Muscle layer of colon (tissue), 2 donors: ENCODE data around the gene TBCK.
A peak's percentile ranks its signal among the peaks of the same experiment; 100 is the strongest.

Source experiments
- H3K27ac ChIP-seq: one replicate; pipeline ENCODE4 v1.7.0; 2013; ENCODE audit warnings: low read depth, mild to moderate bottlenecking, low read length, moderate library complexity
- H3K27me3 ChIP-seq, 2 donors: one replicate each; pipeline ENCODE4 v1.7.0; 2013; ENCODE audit warnings: low read length in 2 of 2, mild to moderate bottlenecking in 2 of 2; ENCODE audit not compliant: insufficient read depth in 2 of 2, control insufficient read depth in 1 of 2
- H3K36me3 ChIP-seq: one replicate; pipeline ENCODE4 v1.7.0; 2013; ENCODE audit warnings: mild to moderate bottlenecking, low read length; ENCODE audit not compliant: insufficient read depth
- H3K4me1 ChIP-seq: one replicate; pipeline ENCODE4 v1.7.0; 2013; ENCODE audit warnings: mild to moderate bottlenecking, low read length; ENCODE audit not compliant: insufficient read depth
- H3K4me3 ChIP-seq, 2 donors: one replicate each; pipeline ENCODE4 v1.7.0; 2013; ENCODE audit warnings: low read length in 2 of 2, low read depth in 1 of 2, mild to moderate bottlenecking in 1 of 2, moderate library complexity in 1 of 2
- H3K9ac ChIP-seq: one replicate; pipeline ENCODE4 v1.7.0; 2013; ENCODE audit warnings: low read length
- H3K9me3 ChIP-seq: one replicate; pipeline ENCODE4 v1.7.0; 2013; ENCODE audit warnings: mild to moderate bottlenecking, low read length
- donor health status: abdominal sarcoma.
- donor health status: Adenocarcinoma of cecum.

The TBCK gene

GRCh38 chr4:106320235-106320634 is 4.2 kb upstream of the TBCK start:
- H3K4me3 ChIP-seq = no peak overlapping the region
- H3K27ac ChIP-seq = no peak overlapping the region
- H3K4me1 ChIP-seq = peaks cover 14% of the 10 kb centered on the region
- peaks cover 3% of the 10 kb centered on the region for H3K36me3 ChIP-seq
- H3K9me3 ChIP-seq = no peaks in the 10 kb centered on the region
- no peaks in the 10 kb centered on the region for H3K27me3 ChIP-seq
- no peak overlapping the region for H3K9ac ChIP-seq

DNA sequence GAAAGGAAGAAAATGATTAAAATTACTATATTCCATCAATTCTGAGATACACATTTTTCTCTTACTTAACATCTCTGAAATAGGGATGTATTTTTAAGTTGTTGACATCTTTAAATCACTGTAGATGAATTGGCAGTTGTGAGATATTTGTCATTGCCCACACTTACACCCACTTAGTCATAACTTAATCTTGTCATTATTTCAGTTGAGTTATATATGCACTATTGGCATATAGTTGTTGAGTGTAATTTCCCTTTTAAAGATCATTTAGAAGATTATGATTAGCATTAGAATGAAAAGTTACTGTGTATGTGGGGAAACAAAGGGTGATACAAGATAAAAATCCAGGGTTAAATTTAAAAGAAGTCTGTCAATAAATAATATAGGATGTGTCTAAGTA is 2.5 kb upstream of the TBCK start:
- Histone ChIP-seq H3K27me3 (no peaks in the 10 kb centered on the region), H3K27ac (no peak overlapping the region), H3K9ac (no peak overlapping the region), H3K4me1 (peaks cover 25% of the 10 kb centered on the region), H3K36me3 (no peaks in the 10 kb centered on the region), H3K4me3 (no peak overlapping the region), H3K9me3 (no peaks in the 10 kb centered on the region)

DNA sequence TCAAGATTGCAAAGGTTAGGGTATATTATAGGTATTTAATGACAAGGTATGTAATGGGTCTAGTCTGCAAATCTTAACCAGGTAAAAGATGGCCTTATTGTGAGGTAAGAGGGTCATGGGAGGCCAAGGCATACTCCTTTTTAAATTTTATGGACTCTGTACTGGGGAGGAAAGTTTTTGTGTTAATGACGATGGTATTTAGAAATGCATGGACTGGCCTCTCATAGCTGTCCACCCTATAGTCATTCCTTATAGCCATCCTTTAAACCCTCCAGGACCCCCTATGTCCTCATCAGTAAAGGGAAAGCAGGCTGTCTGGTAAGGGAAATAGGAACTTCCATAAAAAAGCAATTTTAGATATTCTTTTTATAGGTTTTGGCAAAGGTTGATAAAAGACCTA is 1.8 kb upstream of the TBCK start:
- Histone ChIP-seq H3K27ac (no peak overlapping the region), H3K36me3 (no peaks in the 10 kb centered on the region), H3K27me3 (no peaks in the 10 kb centered on the region), H3K9ac (no peak overlapping the region), H3K4me1 (peaks cover 27% of the 10 kb centered on the region), H3K4me3 (peak overlapping the region in 1 of 2 donors; percentile 94), H3K9me3 (no peaks in the 10 kb centered on the region)

DNA sequence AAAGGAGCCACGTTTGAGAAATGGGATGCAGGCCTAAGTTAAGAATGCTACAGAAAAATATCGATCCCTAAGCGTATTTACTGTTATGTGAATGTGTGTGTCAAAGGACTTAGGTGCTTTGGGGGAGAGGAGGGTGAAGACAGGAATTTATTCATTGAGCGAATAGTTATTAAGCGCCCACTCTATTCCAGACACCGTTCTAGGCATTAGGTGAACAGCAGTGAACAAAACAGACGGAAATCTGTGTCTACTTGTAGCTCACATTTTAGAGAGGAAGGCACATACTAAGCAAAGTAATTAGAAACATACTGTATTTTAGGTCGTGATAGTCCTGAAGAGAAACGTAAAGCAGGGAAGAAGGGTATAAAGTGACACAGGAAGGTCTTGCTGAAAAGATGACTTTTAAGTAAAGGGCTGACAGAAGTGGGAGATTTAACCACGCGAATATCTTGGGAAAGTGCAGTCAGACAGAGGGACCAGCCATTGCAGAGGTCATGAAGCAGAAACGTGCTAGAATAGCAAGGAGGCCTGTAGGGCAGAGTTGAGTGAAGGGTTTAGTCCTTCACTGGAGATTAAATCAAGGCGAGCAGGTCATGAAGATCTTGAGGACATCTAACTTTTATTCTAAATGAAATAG is 882 bp upstream of the TBCK start:
- H3K36me3 ChIP-seq = no peaks in the 10 kb centered on the region
- peak overlapping the region; percentile 85 for H3K27ac ChIP-seq
- H3K9ac ChIP-seq = peak overlapping the region; percentile 97
- H3K27me3 ChIP-seq = no peaks in the 10 kb centered on the region
- H3K4me3 ChIP-seq = peak overlapping the region; percentile 61 to 94
- no peaks in the 10 kb centered on the region for H3K9me3 ChIP-seq
- peaks cover 27% of the 10 kb centered on the region for H3K4me1 ChIP-seq

- Histone ChIP-seq H3K36me3 (no peaks in the 10 kb centered on the region), H3K9me3 (no peaks in the 10 kb centered on the region), H3K4me1 (peaks cover 27% of the 10 kb centered on the region), H3K9ac (peak overlapping the region; percentile 97), H3K27me3 (no peaks in the 10 kb centered on the region), H3K4me3 (peak overlapping the region; percentile 61 to 94), H3K27ac (peak overlapping the region; percentile 85)
Observed at GRCh38 chr4:106315476-106315967, 487 bp downstream of the TBCK start.

DNA sequence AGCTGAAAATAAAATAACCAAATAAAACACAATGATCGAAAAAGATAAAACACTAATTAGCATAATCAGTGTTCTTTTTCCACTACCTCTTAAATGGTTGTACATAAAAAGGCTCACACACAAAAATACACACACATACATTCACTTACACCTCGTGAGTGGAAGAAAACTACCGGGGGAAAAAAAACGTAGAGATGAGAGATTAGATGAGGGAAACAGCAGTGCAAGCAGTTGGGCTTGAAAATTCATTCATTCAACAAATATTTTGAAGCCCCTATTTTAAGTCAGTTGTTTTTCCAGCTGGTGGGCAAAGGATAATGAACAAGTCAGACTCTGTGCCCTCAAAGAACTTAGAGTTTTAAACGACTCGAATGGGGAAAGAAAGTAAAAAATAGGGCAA is 1.0 kb downstream of the TBCK start:
- Histone ChIP-seq H3K27me3 (no peaks in the 10 kb centered on the region), H3K4me3 (peak overlapping the region; percentile 61 to 94), H3K9ac (peak overlapping the region; percentile 97), H3K27ac (no peak overlapping the region), H3K4me1 (peaks cover 27% of the 10 kb centered on the region), H3K36me3 (no peaks in the 10 kb centered on the region), H3K9me3 (no peaks in the 10 kb centered on the region)

DNA sequence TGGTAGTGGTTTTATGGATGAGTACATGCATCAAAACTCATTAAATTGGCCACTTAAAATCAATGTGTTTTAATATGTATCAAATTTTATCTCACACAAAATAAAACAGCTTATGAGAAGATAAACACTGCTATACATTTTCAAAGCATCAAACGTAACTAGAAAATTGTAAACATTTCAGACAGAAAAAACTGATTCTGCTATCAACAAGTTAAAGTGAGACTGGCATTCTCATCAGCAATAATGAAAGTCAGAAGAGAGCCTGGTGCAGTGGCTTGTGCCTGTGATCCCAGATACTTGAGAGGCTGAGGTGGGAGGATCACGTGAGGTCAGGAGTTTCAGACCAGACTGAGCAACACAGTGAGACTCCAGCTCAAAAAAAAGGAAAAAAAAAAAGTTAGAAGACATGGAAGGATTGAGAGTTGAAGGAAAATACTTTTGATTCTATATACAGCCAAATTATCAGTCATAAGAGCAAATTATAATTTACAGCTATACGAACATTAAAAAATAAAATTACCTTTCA is 2.9 kb downstream of the TBCK start:
- Histone ChIP-seq H3K27me3 (no peaks in the 10 kb centered on the region), H3K9me3 (no peaks in the 10 kb centered on the region), H3K4me1 (peaks cover 24% of the 10 kb centered on the region), H3K4me3 (no peak overlapping the region), H3K27ac (no peak overlapping the region), H3K9ac (no peak overlapping the region), H3K36me3 (peaks cover 5% of the 10 kb centered on the region)

- H3K9me3 ChIP-seq = no peaks in the 10 kb centered on the region
- peaks cover 18% of the 10 kb centered on the region for H3K4me1 ChIP-seq
- no peaks in the 10 kb centered on the region for H3K27me3 ChIP-seq
- H3K4me3 ChIP-seq = no peak overlapping the region
- H3K9ac ChIP-seq = no peak overlapping the region
- H3K36me3 ChIP-seq = peaks cover 5% of the 10 kb centered on the region
- H3K27ac ChIP-seq = no peak overlapping the region
Observed at GRCh38 chr4:106312377-106312776, 3.6 kb downstream of the TBCK start.

- Histone ChIP-seq H3K27me3 (no peaks in the 10 kb centered on the region), H3K9me3 (no peaks in the 10 kb centered on the region), H3K4me3 (no peak overlapping the region), H3K9ac (no peak overlapping the region), H3K4me1 (no peaks in the 10 kb centered on the region), H3K36me3 (peaks cover 5% of the 10 kb centered on the region), H3K27ac (no peak overlapping the region)
Observed at GRCh38 chr4:106306561-106306960, 9.4 kb downstream of the TBCK start.

DNA sequence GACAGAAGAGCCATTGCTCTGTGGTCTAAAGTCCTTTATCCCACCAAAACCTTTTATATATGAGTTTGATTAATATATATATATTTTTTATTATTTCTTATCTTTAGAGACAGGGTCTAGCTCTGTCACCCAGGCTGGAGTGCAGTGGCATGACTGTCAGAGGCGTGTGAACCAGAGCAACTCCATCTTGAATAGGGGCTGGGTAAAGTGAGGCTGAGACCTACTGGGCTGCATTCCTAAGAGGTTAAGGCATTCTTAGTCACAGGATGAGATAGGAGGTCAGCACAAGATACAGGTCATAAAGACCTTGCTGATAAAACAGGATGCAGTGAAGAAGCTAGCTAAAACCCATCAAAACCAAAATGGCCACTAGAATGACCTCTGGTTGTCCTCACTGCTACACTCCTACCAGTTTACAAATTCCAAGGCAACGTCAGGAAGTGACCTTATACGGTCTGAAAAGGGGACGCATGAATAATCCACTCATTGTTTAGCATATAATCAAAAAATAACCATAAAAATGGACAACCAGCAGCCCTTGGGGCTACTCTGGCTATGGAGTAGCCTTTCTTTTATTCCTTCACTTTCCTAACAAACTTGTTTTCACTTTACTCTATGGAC is 10.5 kb downstream of the TBCK start:
- no peaks in the 10 kb centered on the region for H3K27me3 ChIP-seq
- no peaks in the 10 kb centered on the region for H3K4me1 ChIP-seq
- H3K36me3 ChIP-seq = peaks cover 5% of the 10 kb centered on the region
- H3K9me3 ChIP-seq = no peaks in the 10 kb centered on the region
- no peak overlapping the region for H3K9ac ChIP-seq
- H3K27ac ChIP-seq = no peak overlapping the region
- H3K4me3 ChIP-seq = no peak overlapping the region

GRCh38 chr4:106304632-106305031 is 11.4 kb downstream of the TBCK start:
- H3K36me3 ChIP-seq = peaks cover 9% of the 10 kb centered on the region
- H3K9ac ChIP-seq = no peak overlapping the region
- no peaks in the 10 kb centered on the region for H3K27me3 ChIP-seq
- no peak overlapping the region for H3K27ac ChIP-seq
- H3K4me1 ChIP-seq = no peaks in the 10 kb centered on the region
- no peaks in the 10 kb centered on the region for H3K9me3 ChIP-seq
- no peak overlapping the region for H3K4me3 ChIP-seq
